Aortic smooth muscle cell (primary cell): ENCODE data around the gene TSC22D4. TPM values are rescaled to one million over a fixed set of nuclear protein-coding genes. Genes with fewer than 3 reads are reported as not detected.

ENCODE experiments used
- total RNA-seq: library from RNA; depleted of rRNA; stranded (reverse); fragments of >200 nt; gene quantifications from 2 replicates; pipeline ENCODE4 v1.2.3, GENCODE V29; 2014

TSC22D4 gene
- total RNA-seq = 21.7 and 22.2 TPM in 2 replicates

DNA sequence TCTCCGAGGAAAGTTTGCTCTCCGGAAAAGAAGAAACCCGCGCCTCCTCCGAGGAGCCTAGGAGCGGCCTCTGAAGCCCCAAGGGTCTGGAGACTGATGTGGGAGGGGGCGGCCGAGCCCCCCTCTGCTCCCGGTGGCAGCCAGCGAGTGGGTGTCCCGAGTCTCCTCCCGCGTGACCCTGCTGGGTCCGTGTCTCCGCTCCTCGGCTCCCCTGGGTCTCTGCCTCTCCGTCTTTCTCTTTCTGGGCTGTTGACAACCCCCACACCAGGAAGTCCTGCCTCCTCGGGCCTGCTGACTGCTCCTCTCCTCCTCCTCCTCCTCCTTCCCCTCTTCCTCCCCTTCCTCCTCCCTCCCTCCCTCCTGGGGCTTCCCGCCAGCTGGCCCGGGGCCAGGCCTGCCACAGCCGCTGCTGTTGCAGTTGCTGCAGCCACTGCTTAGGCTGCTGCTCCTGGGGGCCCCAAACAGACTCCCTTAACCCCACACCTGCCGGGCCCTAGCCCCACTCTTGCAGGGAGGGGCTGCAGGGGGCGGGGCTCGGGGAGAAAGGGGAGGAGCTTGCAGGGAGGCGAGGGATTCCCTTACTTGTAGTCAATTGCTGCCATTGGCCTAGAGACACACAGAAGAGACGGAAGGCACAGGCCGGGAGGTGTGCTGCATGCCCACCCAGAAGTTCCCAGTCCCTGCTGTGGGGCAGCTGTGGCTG lies at the start of gene TSC22D4:
TSC22D4 (minus strand) TSS at position 257 of the 703 bp plus-strand sequence. CDS start 1,176 bp downstream, outside the sequence.

DNA sequence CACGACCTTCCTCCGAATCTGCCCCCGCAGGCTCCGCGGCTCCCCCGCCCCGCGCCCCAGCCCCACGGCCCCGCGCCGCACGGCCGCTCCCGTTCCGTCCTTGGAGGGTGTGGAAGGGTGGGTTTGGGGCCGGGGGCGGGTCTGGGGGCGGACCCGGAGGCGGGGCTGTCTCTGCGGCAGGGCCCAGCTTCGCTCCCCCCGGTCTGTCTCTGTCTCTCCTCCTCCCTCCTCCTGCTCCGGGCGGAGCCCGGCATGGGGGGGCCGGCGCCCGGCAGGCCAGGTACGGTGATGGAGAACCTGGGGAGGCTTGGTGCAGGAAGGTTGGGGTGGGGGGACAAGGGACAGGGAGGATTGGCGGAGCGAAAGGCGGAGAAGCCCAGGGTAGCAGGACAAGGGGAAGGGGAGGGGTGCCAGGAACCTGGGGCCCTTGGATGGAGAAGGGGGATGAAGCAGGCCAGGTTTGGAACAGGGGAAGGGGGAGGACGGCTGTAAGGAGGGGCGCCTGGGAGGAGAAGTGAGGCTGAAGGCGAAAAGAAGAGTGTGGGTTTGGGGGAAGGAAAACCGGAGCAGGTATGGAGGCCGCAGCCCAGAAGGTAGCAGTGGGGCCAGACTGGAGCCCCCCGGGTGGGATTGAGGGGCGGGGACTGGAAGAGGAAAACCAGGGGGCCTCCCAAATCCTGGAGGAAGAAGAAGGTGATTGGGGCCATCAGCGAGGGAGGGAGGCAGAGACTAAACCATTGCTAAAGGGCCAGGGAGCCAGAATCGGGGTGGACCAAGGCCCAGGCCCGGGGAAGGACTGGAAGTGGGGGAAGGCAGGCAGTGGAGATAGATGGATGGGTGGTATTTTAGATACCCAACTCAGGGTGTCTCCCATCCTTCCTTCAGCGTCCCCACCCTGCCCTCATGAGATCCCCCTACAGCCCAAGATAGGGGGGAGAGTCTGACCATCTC lies 5.0 kb upstream of the TSC22D4 start, which contains the start of gene NYAP1:
NYAP1 (plus strand) TSS at position 206 of the 951 bp plus-strand sequence. CDS start 1,385 bp downstream, outside the sequence.

DNA sequence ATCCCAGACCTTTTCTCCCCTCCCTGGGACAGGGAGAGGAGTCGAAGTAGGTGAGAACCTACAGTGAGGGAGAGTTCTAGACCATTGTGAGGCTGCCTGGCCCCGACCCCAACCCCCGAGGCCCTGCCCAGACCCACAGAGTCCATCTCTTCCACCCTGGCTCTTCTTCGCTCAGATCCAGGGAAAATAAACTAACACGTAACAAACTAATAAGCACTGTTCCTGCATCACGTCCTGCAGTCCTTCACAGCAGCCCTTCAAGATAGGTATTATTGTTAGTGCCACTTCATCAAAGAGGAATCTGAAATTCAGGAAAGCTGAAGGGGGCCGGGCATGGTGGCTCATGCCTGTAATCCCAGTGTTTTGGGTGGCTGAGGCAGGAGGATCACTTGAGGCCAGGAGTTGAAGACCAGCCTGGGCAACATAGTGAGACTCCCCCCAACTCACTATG lies 14.8 kb downstream of the TSC22D4 start, which contains the start of gene SPACDR:
SPACDR (minus strand) TSS at position 51 of the 451 bp plus-strand sequence. CDS start 235 bp downstream, outside the sequence.

DNA sequence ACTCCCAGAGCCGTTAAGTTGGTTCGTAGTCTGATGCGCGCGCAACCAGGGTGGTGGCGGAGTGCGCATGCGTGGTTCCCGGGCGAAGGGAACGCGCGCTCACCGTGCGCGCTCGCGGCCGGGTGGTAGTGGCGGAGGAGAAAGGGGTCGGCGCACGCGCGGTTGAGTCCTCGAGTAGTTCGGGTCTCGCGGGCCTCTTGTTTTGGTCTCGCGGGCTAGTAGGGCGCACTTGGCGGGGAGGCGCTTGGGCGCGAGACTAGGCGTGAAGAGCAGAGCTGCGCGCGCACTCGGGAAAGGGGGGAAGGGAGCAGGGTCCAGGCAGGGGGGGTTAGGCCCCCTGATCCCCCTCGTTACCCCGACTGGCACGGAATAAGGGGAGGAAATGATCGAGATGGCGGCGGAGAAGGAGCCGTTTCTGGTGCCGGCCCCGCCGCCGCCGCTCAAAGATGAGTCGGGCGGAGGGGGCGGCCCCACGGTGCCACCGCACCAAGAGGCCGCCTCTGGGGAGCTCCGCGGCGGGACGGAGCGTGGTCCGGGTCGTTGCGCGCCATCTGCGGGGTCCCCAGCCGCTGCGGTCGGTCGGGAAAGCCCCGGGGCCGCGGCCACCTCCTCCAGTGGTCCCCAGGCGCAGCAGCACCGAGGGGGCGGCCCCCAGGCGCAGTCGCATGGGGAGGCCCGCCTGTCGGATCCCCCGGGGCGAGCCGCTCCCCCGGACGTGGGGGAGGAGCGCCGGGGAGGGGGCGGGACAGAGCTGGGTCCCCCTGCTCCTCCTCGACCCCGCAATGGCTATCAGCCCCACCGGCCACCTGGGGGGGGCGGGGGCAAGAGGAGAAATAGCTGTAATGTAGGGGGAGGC lies 49.1 kb downstream of the TSC22D4 start, which contains the start of gene MEPCE:
MEPCE (plus strand) TSS at position 195 of the 856 bp plus-strand sequence; CDS start at position 383, 188 bp downstream.

DNA sequence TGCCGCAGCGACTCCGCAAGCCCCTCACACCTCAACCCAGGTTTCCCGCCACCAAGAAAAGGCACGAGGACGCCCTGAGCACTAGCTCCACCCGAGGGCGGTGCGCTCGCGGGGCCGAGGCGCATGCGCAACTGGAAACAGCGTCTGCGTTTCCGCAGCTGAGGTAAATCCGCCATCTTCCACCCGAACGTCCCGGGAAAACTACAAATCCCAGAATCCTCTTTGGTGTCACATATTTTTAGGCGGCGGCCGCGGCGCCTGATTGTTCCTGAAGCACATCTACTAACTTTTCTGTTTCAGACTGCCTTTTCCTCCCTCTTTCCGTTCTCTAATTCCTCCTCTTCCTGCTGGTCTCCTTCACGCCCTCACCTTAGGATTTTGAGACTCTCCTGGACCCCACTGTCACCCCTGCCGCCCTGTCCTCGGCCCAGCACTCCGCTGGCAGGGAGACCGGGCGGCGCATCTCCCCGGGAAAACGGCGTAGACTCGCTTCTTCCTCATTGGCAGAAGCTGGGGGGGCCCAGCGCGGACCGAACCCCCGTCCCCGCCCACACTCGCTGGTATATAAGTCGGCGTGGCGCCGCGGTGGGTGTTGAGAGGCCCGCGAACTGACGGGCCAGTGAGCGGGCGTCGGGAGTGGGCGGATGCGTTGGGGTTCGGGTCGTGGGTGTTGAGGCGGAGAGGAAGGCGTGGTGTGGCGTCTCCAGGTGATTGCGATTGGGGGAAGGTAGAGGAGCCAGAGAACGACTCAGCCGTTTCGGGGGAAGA lies 50.6 kb downstream of the TSC22D4 start, which contains the start of gene ZCWPW1:
ZCWPW1 (minus strand) TSS at position 505 of the 768 bp plus-strand sequence. CDS start 8,054 bp downstream, outside the sequence.

Other genes with a start within 250 kb of the TSC22D4 start
- not detected in 2 replicates for gene SPDYE3, start 171.5 kb downstream of the TSC22D4 start, total RNA-seq
- gene PILRB, start 121.1 kb downstream of the TSC22D4 start, total RNA-seq = 7.4 and 9.9 TPM in 2 replicates
- gene PILRA, start 105.7 kb downstream of the TSC22D4 start, total RNA-seq = 0.62 TPM in 1 of 2 replicates, not detected in the other
- 2.2 and 2.6 TPM in 2 replicates for gene ZCWPW1, start 50.5 kb downstream of the TSC22D4 start, total RNA-seq
- 30.6 and 42.9 TPM in 2 replicates for gene MEPCE, start 49.4 kb downstream of the TSC22D4 start, total RNA-seq
- gene PPP1R35, start 42.7 kb downstream of the TSC22D4 start, total RNA-seq = 10.3 and 14.7 TPM in 2 replicates
- 0.25 and 0.79 TPM in 2 replicates for gene SPACDR, start 15.0 kb downstream of the TSC22D4 start, total RNA-seq
- 0.13 and 0.19 TPM in 2 replicates for gene NYAP1, start 4.7 kb upstream of the TSC22D4 start, total RNA-seq
- 6.0 and 9.1 TPM in 2 replicates for gene AGFG2, start 60.0 kb upstream of the TSC22D4 start, total RNA-seq
- gene SAP25, start 94.7 kb upstream of the TSC22D4 start, total RNA-seq = not detected in 2 replicates
- 6.5 and 8.8 TPM in 2 replicates for gene LRCH4, start 106.9 kb upstream of the TSC22D4 start, total RNA-seq
- gene FBXO24, start 107.1 kb upstream of the TSC22D4 start, total RNA-seq = 0.40 and 0.56 TPM in 2 replicates
- 62.9 and 94.5 TPM in 2 replicates for gene PCOLCE, start 123.1 kb upstream of the TSC22D4 start, total RNA-seq
- gene MOSPD3, start 133.3 kb upstream of the TSC22D4 start, total RNA-seq = 4.0 and 6.9 TPM in 2 replicates
- 0.31 and 0.40 TPM in 2 replicates for gene TFR2, start 162.3 kb upstream of the TSC22D4 start, total RNA-seq
- not detected in 2 replicates for gene ACTL6B, start 177.2 kb upstream of the TSC22D4 start, total RNA-seq
- 84.4 and 86.5 TPM in 2 replicates for gene GNB2, start 194.5 kb upstream of the TSC22D4 start, total RNA-seq
- gene GIGYF1, start 215.0 kb upstream of the TSC22D4 start, total RNA-seq = 11.4 and 11.8 TPM in 2 replicates
- 30.2 and 34.5 TPM in 2 replicates for gene POP7, start 226.9 kb upstream of the TSC22D4 start, total RNA-seq
- not detected in 2 replicates for gene EPO, start 241.3 kb upstream of the TSC22D4 start, total RNA-seq